ENCODE results near the gene FAM3B. TPM values are rescaled to one million over a fixed set of nuclear protein-coding genes. Genes with fewer than 3 reads are reported as not detected.

Gene FAM3B
- polyA plus RNA-seq, 3 donors: 0.15 TPM; not detected in 2

DNA sequence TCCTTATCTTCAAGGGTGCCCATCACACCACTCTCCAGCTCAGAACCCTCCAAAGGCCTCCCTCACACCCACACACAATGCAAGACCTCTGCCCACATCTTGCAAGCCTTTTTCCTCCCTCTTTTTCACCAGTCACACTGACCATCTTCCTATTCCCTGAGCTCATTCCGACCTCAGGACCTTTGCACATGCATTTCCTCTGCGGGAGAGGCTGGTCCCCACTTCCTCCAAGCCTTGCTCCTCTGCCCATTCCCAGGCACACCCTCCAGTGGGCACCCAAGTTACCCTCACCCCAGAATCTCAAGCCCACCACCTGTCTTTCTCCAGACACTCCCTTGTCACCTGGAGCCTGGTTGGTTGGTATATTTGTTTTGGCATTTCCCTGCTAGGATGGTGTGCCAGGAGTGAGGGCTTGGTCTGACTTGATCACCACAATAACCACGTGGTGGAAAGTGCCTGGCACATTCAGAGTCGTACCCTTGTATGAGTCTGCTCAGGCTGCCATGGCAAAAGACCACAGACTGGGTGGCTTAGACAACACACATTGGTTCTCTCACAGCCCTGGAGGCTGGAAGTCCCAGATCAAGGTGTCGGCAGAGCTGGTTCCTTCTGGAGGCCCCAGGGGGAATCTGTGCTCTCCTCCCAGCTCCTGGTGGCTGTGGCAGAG lies 58.4 kb downstream of the FAM3B start:
- Histone ChIP-seq H3K9me3 (replicated peaks in 1 of 2; ENCODE audit: control insufficient read depth in 1 of 2, insufficient read depth in 1 of 2, low read length in 2 of 2) (no peaks in the 10 kb centered on the region), H4K20me1 (ENCODE audit: insufficient read depth, low read length) (peaks cover 87% of the 10 kb centered on the region), H3K9ac (ENCODE audit: insufficient read depth, low read length, poor library complexity, severe bottlenecking) (no peak overlapping the region), H3K79me2 (ENCODE audit: insufficient read depth, low read length) (peaks cover 30% of the 10 kb centered on the region), H3K4me2 (replicated peaks; ENCODE audit: extremely low read depth, low read length, poor library complexity, severe bottlenecking) (no peak overlapping the region), H3K4me1 (ENCODE audit: control insufficient read depth in 1 of 2, insufficient read depth in 2 of 2, low read length in 2 of 2) (peaks cover 4 to 5% of the 10 kb centered on the region in 2 donors), H3K4me3 (replicated peaks in 1 of 3; ENCODE audit: low read depth in 2 of 3, low read length in 3 of 3) (no peak overlapping the region), H2AFZ (ENCODE audit: insufficient read depth, low read depth, low read length, poor library complexity, severe bottlenecking) (no peak overlapping the region), H3K27ac (ENCODE audit: low read depth in 1 of 2, low read length in 2 of 2) (no peak overlapping the region), H3K27me3 (ENCODE audit: control insufficient read depth in 2 of 2, insufficient read depth in 2 of 2, low read length in 2 of 2) (no peaks in the 10 kb centered on the region), H3K36me3 (replicated peaks in 1 of 2; ENCODE audit: control insufficient read depth in 1 of 2, insufficient read depth in 2 of 2, low read length in 2 of 2) (peaks cover 54 to 73% of the 10 kb centered on the region in 2 donors)
- intact Hi-C loops (cut with micrococcal nuclease): no loop called here
- WGBS (ENCODE audit: insufficient coverage): 84% methylated on average over 5 of the region's 5 CpGs
- peaks cover 79 to 81% of the 10 kb centered on the region in 2 donors for H3K36me3 Mint-ChIP-seq
- peak overlapping the region in 4 of 7 donors; percentile 13 to 82 (median 32) for H3K27ac Mint-ChIP-seq
- H3K27me3 Mint-ChIP-seq (ENCODE audit: low read depth in 3 of 3): peaks cover 0 to 2% (median 0%) of the 10 kb centered on the region in 3 donors
- peaks cover 18% of the 10 kb centered on the region for H3K4me1 Mint-ChIP-seq
- H3K9me3 Mint-ChIP-seq: peaks cover 0 to 4% (median under 1%) of the 10 kb centered on the region in 7 donors
- H3K4me3 Mint-ChIP-seq: no peak overlapping the region
- TF ChIP-seq, protein P1, sequence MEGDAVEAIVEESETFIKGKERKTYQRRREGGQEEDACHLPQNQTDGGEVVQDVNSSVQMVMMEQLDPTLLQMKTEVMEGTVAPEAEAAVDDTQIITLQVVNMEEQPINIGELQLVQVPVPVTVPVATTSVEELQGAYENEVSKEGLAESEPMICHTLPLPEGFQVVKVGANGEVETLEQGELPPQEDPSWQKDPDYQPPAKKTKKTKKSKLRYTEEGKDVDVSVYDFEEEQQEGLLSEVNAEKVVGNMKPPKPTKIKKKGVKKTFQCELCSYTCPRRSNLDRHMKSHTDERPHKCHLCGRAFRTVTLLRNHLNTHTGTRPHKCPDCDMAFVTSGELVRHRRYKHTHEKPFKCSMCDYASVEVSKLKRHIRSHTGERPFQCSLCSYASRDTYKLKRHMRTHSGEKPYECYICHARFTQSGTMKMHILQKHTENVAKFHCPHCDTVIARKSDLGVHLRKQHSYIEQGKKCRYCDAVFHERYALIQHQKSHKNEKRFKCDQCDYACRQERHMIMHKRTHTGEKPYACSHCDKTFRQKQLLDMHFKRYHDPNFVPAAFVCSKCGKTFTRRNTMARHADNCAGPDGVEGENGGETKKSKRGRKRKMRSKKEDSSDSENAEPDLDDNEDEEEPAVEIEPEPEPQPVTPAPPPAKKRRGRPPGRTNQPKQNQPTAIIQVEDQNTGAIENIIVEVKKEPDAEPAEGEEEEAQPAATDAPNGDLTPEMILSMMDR (IDR thresholded peaks at IDR 0.05): no peak
- no peak for DNase-seq

GRCh38 chr21:41375875-41376274 lies 59.3 kb downstream of the FAM3B start:
- Histone ChIP-seq H2AFZ (ENCODE audit: insufficient read depth, low read depth, low read length, poor library complexity, severe bottlenecking) (no peak overlapping the region), H3K9me3 (replicated peaks in 1 of 2; ENCODE audit: control insufficient read depth in 1 of 2, insufficient read depth in 1 of 2, low read length in 2 of 2) (peaks cover 4 to 7% of the 10 kb centered on the region in 2 donors), H3K4me1 (ENCODE audit: control insufficient read depth in 1 of 2, insufficient read depth in 2 of 2, low read length in 2 of 2) (no peaks in the 10 kb centered on the region), H3K4me2 (replicated peaks; ENCODE audit: extremely low read depth, low read length, poor library complexity, severe bottlenecking) (no peak overlapping the region), H3K27ac (ENCODE audit: low read depth in 1 of 2, low read length in 2 of 2) (no peak overlapping the region), H4K20me1 (ENCODE audit: insufficient read depth, low read length) (peaks cover 84% of the 10 kb centered on the region), H3K9ac (ENCODE audit: insufficient read depth, low read length, poor library complexity, severe bottlenecking) (no peak overlapping the region), H3K4me3 (replicated peaks in 1 of 3; ENCODE audit: low read depth in 2 of 3, low read length in 3 of 3) (no peak overlapping the region), H3K36me3 (replicated peaks in 1 of 2; ENCODE audit: control insufficient read depth in 1 of 2, insufficient read depth in 2 of 2, low read length in 2 of 2) (peaks cover 63 to 82% of the 10 kb centered on the region in 2 donors), H3K27me3 (ENCODE audit: control insufficient read depth in 2 of 2, insufficient read depth in 2 of 2, low read length in 2 of 2) (no peaks in the 10 kb centered on the region), H3K79me2 (ENCODE audit: insufficient read depth, low read length) (peaks cover 24% of the 10 kb centered on the region)
- no peaks in the 10 kb centered on the region for H3K27me3 Mint-ChIP-seq (ENCODE audit: low read depth in 3 of 3)
- peaks cover 10% of the 10 kb centered on the region for H3K4me1 Mint-ChIP-seq
- peak overlapping the region in 1 of 7 donors; percentile 22 for H3K27ac Mint-ChIP-seq
- 95% methylated on average over 5 of the region's 5 CpGs for WGBS (ENCODE audit: insufficient coverage)
- no peak for DNase-seq
- intact Hi-C loops (cut with micrococcal nuclease): no loop called here
- TF ChIP-seq, protein P1 (IDR thresholded peaks at IDR 0.05): no peak
- no peak overlapping the region for H3K4me3 Mint-ChIP-seq
- H3K9me3 Mint-ChIP-seq: peaks cover 4 to 10% (median 7%) of the 10 kb centered on the region in 7 donors
- peaks cover 79 to 81% of the 10 kb centered on the region in 2 donors for H3K36me3 Mint-ChIP-seq

All from CD14-positive monocyte (primary cell).